HG03439 (cell line): ENCODE measurements around the gene CD83.

Source experiments
- ATAC-seq: cut with Tn5 transposase; IDR thresholded peaks from one replicate; pipeline ENCODE4 v1.9.1; 2021; ENCODE audit warnings: mild to moderate bottlenecking, moderate library complexity; ENCODE audit not compliant: unreplicated experiment

The CD83 gene

DNA sequence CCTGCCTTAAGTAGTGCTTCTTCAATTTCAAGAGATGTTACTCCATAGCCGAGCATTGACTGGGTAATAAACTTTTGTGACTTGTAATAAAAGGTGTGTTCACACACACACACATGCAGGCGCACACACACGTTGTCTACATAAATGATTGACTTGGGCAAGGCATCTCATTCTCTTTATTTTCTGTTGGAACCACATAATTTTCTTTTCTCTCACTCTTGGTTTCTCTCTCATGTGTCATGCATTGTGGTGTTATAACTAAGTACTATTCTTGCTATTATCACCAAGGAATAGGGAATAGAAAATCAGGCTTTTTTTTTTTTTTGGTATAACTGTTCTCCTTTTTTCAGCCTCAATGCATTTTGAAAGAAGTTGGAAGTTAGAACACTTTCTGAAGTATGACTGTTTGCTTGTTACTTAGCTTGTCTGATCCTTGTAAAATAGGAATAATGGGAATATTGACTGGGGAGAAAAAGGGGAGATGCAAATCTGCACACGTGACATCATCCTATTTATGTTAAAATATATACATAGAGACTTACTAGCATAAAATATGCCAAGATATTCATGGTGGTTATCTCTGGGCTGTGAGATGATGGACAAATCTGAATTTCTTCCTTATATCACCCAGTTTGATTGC is 26.1 kb upstream of the CD83 start:
- no peak for ATAC-seq

DNA sequence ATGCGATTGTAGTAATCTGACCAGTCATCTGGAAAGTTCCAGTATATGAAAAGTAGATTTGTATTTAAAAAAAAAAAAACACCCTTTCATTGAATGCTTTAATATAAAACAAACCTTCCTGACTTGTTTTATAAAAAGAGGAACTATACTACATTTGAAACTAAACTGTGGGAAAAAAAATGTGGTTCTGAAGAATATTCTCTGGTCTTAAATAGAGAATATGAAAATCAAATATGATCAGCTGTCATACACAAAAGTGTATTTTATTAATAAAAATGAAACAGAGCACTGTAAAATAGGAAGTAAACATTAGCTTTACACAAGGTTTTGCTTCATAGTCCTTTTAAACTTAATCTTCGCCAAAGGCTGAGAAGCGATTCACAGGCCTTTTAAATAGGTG is 25.3 kb upstream of the CD83 start:
- no peak for ATAC-seq

DNA sequence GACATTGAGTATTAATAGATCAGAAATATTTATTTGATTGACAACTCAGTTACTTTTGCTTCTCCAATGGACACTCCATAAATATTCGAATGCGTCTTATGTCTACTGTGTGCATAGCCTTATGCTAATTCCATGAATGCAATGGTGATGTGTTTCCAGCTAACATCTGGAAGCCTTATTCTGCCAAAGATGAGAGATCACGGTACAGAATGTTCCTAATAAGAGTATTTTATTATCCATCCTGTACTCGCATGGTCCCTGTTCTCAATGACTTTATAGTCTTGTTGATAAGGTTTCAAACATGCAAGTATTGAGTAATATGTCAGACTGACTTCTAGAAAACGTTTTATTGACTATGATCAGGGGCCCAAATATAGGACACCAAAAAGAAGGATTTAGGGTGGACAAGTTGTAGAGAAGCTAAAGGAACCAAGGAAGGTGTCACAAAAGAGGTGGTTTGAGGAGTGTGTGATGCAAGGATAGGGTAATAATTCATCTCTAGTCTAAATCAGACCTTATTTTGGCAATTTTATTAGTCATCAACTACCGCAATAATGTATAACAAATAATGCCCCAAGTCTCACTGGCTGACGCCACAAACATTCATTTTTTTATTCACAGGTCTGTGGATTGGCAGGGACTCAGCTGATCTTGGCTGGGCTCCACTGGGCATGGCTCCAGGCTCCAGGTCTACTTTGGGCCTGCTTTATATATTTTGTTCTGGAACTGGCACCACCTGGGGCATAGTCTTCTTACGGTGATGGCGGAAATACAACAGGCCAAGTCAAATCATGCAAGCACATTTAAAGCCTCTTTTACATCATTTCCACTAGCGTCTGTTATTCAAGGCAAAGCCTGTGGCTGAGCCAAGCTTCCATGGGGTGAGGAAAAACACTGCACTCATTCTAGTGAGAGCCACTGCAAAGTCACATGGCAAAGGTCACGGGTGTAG is 24.5 kb upstream of the CD83 start:
- no peak for ATAC-seq

DNA sequence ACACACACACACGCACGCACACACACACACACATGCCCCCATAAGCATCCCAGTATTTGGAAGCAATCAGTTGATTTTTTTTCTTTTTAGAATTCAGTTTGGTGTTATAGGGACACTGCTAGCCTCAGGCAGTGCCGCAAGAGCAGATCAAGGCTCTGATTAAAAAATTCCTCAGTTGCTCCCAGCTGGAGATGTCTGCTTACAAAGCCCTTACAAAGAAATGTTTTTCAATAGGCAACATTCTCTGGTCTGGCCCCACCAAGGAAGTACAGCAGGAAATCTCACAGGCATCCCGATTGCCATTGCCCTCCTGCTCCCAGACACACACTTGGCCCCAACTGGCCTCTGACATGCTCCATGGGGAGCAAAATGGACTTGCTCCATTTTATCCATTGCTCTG is 22.9 kb upstream of the CD83 start:
- ATAC-seq, result no peak

DNA sequence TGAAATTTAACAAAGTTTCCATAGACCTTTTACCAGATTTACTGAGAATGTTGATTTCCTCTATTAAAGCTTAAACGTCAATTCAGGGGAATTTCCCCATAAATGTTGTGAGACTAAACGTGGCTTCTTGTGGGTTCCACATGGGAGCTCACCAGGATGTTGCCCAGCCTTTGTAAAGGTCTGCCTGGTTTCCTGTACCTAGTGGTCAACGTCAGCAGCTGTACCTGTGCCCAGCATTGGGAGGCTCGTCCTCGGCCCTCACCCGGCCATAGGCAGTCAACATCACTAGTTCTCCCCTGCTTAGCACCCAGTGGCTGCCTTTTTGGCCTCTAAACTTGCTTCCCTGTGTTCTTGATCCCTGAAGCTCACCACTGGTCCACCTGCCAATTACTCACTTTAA is 22.1 kb upstream of the CD83 start:
- ATAC-seq, result peak; percentile 57

DNA sequence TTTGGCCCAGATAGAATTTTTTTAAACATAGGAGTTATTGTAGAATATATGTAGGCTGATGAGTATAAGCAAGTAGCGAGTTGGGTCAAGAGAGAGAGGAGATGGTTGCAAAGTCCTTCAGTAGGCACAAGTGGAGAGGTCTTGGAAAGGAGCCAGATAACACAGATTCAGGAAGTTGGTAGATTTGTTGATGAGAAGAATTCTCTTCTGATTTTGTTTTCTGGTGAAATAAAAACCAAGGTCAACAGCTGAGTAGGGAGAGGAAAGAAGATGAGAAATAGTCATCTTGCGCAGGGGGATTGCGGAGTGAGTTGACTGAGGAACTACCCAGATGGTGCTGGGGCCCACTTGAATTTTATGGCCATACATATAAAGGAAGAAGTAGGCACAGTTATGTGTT is 17.4 kb upstream of the CD83 start:
- no peak for ATAC-seq

DNA sequence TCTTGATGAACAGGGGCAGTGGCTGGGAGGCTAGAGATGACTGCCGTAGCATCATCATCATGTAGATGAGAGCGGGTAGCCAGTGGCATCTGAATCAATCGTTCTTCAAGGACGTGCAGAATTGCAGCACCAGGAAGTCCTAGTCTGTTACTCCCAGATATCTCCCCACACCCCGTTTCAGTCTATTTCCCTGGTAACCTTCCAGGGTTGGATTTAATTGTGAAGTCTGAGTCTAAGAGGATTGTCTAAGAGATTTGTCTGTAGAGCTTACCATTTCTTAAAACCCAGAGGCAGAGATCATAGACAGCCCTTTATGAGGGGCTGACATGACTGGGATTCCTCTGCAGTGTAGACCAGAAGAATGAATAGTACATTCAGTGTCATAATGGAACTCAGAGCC is 16.6 kb upstream of the CD83 start:
- ATAC-seq, result no peak

DNA sequence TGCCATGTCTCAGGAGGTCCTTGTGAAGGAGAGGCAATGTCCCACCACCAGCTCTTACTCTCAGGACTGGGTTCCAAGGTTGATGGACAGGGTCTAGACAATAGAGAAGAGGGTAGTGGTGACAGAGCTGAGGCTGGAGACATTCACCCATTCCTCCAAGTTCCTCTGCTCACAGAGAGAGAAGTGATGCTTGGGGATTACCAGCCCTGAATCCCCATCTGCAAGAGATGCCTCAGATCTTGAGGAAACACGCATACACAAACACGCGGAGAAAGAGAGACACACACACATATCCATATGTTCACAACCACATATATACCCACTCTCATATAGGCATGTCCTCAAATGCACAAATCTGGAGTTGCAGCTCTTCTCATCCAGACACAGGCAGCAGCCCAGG is 15.2 kb upstream of the CD83 start:
- no peak for ATAC-seq

DNA sequence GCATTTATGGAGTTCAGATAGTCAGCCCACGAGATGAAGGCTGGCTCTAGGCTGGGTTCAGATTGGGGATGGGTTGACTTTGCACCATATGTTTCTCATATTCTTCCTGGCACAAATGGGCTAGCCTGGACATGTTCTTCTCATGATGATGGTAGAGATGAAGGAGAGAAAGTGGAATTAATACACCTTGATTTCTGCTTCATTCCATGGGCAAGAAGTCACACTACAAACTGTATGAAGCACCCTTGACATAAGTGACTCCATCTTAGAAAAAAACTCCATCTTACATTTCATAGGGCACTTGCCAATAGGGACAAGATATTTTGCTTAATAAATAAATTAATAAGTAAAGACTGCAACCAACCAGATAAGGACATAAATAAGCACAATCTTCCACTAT is 12.0 kb upstream of the CD83 start:
- no peak for ATAC-seq

DNA sequence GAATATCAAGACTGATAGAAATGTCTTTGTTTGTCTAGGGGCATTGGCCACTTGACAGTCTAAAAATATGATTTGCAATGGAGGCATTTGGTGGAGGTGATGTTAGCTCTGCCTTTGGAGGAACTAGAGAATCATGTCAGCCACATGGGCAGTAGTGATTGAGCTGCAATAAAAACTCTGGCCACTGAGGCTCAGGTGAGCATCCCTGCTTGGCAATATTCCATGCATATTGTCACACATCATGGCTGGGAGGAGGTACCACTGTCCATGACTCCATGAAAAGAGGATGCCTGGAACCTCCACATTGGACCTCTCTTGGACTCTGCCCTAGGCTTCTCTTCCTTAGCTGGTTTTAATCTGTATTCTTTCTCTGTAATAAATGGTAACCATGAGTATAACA is 10.6 kb upstream of the CD83 start:
- ATAC-seq, result no peak

DNA sequence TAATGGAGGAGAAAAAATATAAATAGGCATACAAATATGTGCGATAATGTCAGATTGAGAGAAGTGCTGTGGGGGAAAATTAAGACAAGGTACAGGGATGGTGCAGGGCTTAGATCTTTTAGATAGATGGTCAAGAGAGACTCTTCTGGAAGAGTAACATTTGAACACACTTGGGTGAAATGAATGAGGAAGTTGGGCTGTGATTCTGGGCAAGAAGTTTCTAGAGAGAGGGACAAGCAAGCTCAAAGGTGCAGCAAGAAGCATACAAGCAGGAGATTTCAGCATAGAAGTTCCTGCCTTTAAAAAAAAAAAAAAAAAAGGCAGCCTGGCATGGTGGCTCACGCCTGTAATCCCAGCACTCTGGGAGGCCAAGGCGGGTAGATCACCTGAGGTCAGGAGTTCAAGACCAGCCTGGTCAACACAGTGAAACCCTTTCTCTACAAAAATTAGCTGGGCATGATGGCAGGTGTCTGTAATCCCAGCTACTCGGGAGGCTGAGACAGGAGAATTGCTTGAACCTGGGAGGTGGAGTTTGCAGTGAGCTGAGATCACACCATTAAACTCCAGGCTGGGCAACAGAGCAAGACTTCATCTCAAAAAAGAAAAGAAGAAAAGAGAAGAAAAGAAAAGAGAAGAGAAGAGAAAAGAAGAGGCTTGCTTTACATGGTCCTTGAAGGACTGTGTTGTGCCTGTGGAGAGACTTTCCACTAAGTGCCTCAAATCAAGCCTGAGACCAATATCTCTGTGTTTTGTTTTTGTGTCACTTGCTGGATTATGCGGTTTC is 9.7 kb upstream of the CD83 start:
- ATAC-seq, result no peak

DNA sequence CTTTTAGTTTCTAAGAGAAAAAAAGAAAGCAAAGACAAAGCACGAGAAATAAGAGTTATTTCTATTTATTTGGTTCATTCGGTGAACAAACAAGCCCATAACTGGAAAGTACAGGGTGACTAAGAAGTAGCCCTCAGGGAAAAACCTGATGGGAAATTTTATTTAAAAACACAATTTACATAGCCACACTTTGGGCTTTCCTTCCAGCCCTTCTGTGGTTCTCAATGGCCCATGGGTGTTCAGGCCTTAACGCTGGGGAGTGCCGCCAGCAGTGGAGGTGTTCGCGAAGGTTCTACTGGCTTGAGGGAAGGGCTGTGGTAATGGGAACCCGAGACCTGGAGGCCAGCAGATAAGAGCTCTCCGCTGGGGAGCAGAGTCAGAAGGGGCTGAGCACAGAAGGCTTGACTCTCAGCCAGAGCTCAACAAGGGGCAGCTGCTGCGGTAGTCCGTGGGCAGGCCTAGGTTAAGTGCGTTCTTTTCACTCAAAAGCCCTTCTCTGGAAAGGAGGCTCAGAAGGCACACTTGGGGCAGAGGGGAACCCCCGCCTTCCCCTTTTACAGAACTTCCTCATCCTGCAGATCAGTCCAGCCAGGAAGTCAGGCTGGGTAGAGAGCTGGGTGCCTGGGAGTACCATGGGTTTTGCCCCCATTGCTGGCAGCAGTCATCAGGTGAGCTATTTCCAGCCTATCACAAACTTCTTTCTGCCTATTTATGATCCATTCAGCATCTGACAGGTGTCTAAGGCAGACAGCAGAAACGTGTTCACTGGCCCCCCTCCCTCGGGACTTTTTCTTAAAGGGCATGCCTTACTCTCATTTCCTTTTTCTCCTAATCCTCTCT is 8.8 kb upstream of the CD83 start:
- peak; percentile 52 for ATAC-seq

DNA sequence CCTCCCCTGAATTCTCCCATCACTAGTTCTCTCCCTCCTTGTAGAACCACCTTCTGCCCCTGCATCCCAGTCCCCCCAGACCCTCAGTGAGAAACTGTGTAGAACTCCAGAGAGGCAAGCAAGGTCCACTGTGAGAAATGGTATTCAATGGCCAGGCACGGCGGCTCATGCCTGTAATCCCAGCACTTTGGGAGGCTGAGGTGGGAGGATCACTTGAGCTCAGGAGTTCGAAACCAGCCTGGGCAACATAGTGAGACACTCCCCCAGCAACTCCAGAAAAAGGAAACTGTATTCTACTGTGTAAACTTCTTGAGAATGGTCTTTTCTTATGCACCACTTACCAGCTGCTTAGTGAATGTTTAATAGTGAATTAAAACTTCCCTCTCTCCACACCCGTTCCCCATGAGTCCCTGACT is 8.2 kb upstream of the CD83 start:
- peak; percentile 9 for ATAC-seq

DNA sequence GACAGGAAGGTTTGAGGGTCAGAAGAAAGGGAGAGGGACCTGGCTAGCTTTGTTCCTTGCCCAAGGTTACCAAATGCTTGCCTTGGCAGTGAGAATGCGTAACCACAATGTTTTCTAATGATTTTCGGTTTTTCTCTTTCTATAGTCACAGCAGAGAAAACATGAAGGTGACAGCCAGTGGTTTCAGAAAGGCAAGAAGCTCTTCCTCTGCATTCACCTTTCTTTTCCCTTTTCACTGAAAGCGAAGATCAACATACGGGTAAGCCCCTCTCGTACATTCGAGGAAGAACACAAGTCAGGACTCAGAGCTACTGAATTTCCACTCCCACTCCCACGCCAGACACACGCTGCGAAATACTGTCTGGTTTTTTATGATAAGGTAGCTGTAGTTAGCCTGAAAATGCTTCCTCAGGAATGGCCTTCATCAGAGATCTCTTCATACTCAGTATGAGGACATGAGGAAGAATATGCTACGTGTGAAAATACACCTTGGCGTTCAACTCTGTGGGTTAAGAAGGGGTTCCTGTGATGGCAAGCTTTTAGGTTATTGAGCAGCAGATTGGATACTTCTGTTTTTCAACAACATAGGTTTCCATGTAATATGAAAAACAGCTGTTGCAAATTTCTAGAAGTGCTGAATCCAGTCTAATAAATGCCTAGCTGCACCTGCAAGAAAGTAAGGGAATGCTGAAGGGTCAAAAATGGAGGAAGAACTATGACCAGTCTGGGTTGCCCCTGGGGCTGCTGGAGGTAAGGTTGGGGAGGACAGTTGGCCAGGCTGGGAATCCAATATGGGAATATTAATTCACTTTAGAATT is 7.4 kb upstream of the CD83 start:
- peak; percentile 36 for ATAC-seq

DNA sequence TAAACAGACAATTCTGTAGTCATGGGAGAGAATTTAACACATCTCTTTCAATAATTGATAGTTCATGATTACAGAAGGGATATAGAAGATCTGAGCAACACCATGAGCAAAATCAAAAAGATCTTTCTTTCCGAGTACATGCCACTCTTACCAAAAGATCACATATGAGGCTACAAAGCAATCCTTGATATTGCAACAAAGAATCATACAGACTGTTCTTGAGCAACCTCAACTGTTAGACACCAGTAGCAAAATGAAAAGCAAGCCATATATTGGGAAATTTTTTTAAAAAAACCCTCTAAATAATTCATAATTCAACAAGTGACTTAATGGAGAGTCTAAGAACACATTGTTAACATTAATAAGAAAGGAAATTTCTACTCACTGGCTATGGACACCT is 3.6 kb upstream of the CD83 start:
- ATAC-seq, result no peak

DNA sequence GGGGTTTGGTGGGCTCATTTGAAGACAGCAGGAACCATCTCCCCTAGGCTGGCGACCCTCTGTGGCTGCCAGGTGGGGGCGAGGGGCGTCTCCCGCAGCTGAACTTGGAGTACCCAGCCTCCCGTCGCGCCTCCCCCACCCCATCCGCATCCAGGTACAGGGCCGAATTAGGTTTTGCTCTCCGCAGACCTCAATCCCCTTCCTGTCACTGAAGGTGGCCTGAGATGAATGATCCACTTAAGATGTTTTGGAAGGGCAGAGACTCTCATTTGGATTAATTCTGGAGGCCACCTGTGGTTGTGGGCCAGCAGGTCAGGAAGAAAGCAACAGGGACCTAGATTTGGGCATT is 493 bp downstream of the CD83 start:
- no peak for ATAC-seq

DNA sequence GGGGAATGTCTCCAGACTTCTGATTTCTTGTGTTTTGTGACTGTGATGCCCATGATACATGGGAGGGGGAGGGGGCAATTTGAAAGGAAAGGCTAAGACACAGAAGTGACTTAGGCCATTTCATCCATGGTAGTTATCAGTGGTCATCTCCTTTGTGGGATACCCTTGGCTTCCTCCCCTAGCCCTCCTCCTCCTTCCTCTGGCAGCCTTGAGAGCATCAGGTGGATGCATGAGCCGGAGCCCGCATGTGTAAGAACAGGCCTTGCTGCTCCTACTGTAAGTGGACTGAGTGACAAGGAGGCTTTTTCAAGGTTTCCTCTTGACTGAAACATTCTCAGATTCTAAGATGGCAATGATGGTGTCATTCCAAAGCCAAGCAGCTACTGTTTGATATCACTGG is 874 bp downstream of the CD83 start:
- ATAC-seq, result no peak

DNA sequence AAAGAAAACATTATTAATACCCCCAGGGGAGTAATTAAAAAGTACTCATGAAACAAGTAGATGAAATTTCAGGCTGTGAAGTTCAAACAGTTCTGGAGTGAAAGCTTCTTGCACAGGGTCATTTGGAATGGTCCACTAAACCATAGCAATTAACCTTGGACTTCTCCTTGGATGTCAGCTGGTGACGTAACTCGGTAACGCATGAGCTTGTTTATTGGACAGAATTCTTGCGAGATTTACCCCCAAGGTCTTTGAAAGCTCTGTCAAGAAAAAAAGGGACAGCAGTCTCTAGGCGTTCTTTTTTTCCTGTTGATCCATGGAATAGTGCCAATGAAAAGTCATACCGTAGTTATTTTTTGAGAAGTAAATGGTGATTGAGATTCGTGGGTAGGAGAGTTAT is 2.2 kb downstream of the CD83 start:
- no peak for ATAC-seq

DNA sequence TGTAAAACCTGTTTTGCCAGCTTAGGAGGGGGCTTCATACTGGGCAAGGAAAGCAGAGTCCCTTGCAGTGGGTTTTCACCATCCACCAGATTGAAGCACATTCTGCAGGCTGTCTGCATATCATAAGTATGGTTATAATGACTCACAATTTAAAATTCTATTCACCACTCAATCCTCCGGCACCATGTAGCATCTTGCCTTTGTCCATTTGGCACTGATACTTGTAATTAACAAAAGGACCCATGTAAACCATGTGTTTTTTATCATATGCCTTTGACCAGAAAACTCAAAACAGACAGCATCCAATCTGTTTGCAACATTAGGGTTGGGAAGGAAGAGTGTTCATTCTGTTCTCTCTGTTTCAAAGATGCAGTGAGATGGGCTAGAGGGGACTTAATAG is 3.0 kb downstream of the CD83 start:
- no peak for ATAC-seq

DNA sequence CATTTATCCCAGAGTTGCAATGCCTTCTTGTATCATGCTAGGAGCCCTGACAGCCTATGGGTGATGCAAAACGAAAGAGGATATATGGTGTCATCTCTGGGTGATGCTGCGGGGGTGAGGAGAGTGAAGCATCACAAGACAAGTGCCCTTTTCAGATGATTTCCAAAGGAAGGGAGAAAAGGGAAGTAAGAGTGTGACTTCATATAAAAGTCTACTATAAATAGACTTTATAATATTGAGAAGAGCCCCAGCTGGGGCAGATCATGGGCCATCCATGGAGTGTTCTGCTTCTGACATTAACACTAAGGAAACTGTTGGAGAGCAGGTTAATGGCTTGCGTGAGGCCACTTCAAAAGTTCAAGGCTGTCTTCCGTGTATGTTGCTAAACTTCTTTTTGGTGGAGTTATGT is 4.4 kb downstream of the CD83 start:
- ATAC-seq, result peak; percentile 56
